NT2/D1 (cell line): ENCODE results near the gene BLOC1S4.

Experiments used
- DNase-seq: peaks from one replicate; pipeline ENCODE4 v3.0.0-alpha.2; 2011; ENCODE audit warnings: low read depth, low spot score
- H3K27me3 ChIP-seq: 2 replicates; pipeline ENCODE4 v1.6.0; 2011; ENCODE audit warnings: mild to moderate bottlenecking; ENCODE audit not compliant: insufficient read length, insufficient read depth
- H3K36me3 ChIP-seq: 2 replicates; pipeline ENCODE4 v1.6.1; 2011; ENCODE audit warnings: mild to moderate bottlenecking, low read length, mixed read lengths; ENCODE audit not compliant: insufficient read depth, insufficient read length
- H3K4me1 ChIP-seq: 2 replicates; pipeline ENCODE4 v1.5.1; 2011; ENCODE audit not compliant: insufficient read depth, insufficient read length
- H3K4me3 ChIP-seq: 2 replicates; pipeline ENCODE4 v1.5.1; 2011; ENCODE audit warnings: low read depth; ENCODE audit not compliant: insufficient read length
- H3K9ac ChIP-seq: 2 replicates; pipeline ENCODE4 v1.6.0; 2011; ENCODE audit warnings: low read depth; ENCODE audit not compliant: insufficient read length
- H3K9me3 ChIP-seq: 2 replicates; pipeline ENCODE4 v1.5.1; 2011; ENCODE audit warnings: mild to moderate bottlenecking, low read length; ENCODE audit not compliant: insufficient read depth
- SUZ12 ChIP-seq: IDR thresholded peaks from 2 replicates; pipeline ENCODE4 v1.6.1; 2011; ENCODE audit not compliant: insufficient read length, insufficient read depth; ENCODE audit errors: extremely low read depth
- YY1 ChIP-seq: IDR thresholded peaks from 2 replicates; pipeline ENCODE4 v1.6.1; 2011; ENCODE audit not compliant: insufficient read length, insufficient read depth
- ZNF274 ChIP-seq: IDR thresholded peaks from 2 replicates; pipeline ENCODE4 v1.6.1; 2011; ENCODE audit warnings: mild to moderate bottlenecking, low read depth, low read length

Gene BLOC1S4

DNA sequence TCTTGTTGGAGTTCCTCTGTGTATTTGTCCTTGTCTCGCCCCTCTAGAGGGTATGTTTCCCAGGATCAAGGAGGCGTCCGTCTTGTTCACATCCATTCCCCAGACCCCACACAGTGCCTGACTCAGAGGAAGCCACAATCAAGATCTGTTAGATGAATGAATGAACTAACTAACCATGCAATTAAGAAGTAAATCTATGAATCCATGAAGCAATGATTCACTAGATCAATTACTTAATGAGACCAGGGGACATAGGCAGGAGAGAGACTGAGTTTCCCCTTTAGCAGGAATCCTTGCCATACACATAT, 11.9 kb downstream of the BLOC1S4 start:
- Histone ChIP-seq H3K4me1 (peaks cover 20% of the 10 kb centered on the region), H3K36me3 (no peaks in the 10 kb centered on the region), H3K27me3 (no peaks in the 10 kb centered on the region), H3K9ac (no peak overlapping the region), H3K9me3 (no peaks in the 10 kb centered on the region), H3K4me3 (no peak overlapping the region)
- no peak for DNase-seq
- TF ChIP-seq YY1 = no peak

DNA sequence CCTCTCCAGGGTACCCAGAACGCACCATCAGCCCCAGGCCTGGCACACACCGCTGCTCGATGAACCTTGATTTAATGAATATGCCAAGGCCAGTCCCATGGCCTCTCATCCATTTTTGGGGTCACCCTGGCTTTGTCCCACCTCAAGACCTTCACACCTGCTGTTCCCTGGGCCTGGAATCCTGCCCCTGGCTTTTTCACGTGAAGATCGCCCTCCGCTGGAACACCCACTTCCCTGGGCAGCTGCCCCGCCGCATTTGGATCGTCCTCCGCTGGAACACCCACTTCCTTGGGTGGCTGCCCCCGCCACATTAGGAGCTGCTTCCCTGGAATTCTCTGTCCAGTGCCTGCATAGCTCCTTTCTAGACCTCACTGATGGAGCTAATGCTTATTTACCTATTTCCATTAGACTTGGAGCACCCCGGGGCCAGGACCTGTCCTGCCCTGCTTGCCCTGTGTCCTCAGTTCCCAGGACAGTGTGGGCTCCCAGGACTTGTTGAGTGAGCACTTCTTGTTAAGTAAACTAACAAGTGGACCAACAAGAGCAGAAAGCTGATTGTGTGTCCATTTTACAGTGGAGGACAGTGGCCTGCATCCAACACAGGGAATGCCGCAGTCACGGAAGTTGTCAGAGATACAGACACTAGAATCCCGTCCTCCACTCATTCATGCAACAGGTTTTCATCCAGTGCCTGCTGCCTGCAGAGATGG, 12.5 kb downstream of the BLOC1S4 start:
- no peak overlapping the region for H3K4me3 ChIP-seq
- H3K27me3 ChIP-seq = no peaks in the 10 kb centered on the region
- H3K36me3 ChIP-seq = no peaks in the 10 kb centered on the region
- no peak for DNase-seq
- peaks cover 24% of the 10 kb centered on the region for H3K4me1 ChIP-seq
- no peak for TF ChIP-seq YY1
- TF ChIP-seq ZNF274 = no peak
- TF ChIP-seq SUZ12 = no peak
- peak overlapping the region; percentile 6 for H3K9ac ChIP-seq
- H3K9me3 ChIP-seq = no peaks in the 10 kb centered on the region

DNA sequence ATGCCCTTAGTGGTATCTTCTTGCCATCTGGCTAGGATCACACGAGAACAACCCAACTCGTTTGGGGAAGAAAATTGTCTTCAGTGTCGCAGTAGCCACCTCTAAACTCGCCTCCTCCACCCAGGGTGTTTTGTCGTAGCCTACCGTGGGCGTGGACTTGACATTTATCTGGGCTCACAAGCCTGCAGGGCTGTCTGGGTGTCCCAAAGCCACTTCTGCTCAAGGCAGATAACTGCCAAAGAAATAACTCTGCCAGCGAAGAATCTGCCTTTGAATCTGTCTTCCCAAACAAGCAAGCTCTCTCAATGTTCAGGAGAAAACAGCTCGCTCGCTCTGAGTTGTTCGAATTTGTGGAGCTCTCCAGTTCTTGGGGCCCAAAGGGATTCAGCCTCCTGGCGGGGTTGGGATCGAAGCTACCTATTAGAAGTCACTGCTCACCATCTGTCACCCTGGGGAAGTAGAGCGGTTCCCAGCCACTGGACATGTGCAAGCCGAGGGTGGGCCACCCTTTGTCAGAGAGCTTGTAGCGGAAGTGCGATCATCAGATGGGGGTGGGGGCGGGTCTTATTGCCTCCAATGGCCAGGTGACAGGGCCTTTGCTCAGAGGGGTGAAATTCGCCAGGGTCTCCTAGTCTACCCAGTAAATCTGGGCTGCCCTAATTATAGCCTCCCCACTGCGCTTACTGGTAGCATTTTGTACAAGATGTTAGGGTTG, 14.8 kb downstream of the BLOC1S4 start:
- H3K9me3 ChIP-seq = no peaks in the 10 kb centered on the region
- H3K27me3 ChIP-seq = peaks cover 3% of the 10 kb centered on the region
- TF ChIP-seq SUZ12 = no peak
- TF ChIP-seq YY1 = no peak
- TF ChIP-seq ZNF274 = no peak
- H3K9ac ChIP-seq = no peak overlapping the region
- no peak overlapping the region for H3K4me3 ChIP-seq
- peaks cover 14% of the 10 kb centered on the region for H3K4me1 ChIP-seq
- no peaks in the 10 kb centered on the region for H3K36me3 ChIP-seq
- DNase-seq = no peak

DNA sequence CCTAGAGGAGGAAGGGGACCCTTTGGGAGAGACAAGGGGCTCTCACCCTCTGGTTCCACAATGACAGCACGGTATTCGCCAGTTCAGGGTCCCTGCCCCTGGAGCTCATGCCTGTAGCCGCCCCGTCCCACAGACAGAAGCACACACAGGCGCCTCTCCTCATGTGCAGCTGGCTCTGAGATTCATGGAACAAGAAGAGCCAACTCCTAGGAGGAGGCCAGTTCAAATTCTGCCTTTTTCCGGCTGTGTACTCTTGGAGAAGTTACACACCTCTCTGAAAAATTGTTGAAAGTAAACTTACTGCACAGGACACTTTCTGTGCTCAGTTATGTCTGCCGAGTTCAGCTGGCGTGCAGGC, 15.3 kb downstream of the BLOC1S4 start:
- DNase-seq = no peak
- Histone ChIP-seq H3K4me3 (no peak overlapping the region), H3K36me3 (no peaks in the 10 kb centered on the region), H3K9me3 (no peaks in the 10 kb centered on the region), H3K4me1 (peaks cover 14% of the 10 kb centered on the region), H3K27me3 (peaks cover 3% of the 10 kb centered on the region), H3K9ac (no peak overlapping the region)
- TF ChIP-seq SUZ12 (no peak), YY1 (no peak), ZNF274 (no peak)

DNA sequence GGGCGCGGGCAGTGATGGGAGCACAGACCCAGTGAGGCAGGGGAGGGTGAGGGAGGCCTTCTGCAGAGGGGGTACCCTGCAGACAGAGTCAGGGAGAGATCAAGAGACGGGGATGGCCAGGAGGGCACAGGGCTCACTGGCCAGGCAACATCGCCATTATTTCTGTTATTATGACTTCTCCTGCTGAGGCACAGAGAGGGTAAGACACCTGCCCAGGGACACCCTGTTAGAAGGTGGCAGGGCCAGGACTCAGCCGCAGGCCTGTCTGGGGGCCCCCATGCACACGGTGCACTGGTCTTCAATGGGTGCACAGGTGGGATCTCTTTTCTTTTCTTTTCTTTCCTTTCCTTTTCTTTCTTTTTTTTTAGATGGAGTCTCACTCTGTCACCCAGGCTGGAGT, 15.8 kb downstream of the BLOC1S4 start:
- H3K36me3 ChIP-seq = no peaks in the 10 kb centered on the region
- no peak overlapping the region for H3K4me3 ChIP-seq
- peaks cover 3% of the 10 kb centered on the region for H3K27me3 ChIP-seq
- no peak for TF ChIP-seq ZNF274
- no peak for TF ChIP-seq SUZ12
- TF ChIP-seq YY1 = no peak
- peaks cover 14% of the 10 kb centered on the region for H3K4me1 ChIP-seq
- no peaks in the 10 kb centered on the region for H3K9me3 ChIP-seq
- H3K9ac ChIP-seq = no peak overlapping the region
- no peak for DNase-seq

DNA sequence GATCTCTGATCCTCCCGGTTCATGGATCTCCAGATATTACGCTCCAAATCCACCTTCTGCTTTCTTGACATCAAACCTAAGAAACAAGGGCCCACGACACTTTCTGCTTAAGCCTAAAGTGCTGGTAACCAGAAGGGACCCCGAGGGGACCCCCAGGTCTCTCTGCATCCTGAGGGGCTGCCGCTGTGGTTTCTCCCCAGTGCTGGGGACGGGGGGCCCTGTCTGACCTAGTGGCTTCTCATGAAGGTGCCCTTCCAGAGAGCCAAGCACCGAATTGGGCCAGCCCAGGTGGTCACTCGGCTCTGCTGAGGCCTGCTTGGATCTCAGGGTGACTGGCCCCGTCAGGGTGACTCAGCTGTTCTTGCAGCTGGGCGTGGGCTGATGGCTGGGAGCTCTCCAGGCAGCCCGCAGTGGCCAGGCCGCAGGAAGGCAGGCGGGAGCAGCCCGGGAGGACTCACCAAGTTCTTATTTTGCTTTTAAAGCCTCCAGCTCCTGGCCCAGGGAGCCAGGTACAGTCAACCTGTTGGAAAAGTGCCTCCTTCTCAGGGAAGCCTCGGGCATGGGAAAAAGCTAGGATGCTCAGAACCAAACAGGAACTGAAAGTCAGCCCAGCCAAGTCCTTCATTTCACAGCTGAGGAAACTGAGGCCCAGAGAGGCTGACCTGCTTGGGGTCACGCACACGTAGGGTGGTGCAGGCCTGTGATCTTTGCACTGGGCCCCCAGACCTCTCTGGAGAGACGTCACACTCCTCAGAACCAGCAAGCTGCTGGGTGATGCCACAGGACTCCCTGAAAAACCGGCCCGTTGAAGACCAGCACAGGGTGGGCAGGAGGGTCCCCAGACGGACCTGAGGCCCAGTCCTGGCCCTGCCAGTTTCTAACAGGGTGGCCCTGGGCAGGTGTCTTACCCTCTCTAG, 16.7 kb downstream of the BLOC1S4 start:
- no peak for DNase-seq
- peaks cover 3% of the 10 kb centered on the region for H3K27me3 ChIP-seq
- H3K4me1 ChIP-seq = peaks cover 14% of the 10 kb centered on the region
- TF ChIP-seq YY1 (no peak), ZNF274 (no peak), SUZ12 (no peak)
- H3K9me3 ChIP-seq = no peaks in the 10 kb centered on the region
- no peaks in the 10 kb centered on the region for H3K36me3 ChIP-seq
- H3K9ac ChIP-seq = no peak overlapping the region
- H3K4me3 ChIP-seq = no peak overlapping the region

DNA sequence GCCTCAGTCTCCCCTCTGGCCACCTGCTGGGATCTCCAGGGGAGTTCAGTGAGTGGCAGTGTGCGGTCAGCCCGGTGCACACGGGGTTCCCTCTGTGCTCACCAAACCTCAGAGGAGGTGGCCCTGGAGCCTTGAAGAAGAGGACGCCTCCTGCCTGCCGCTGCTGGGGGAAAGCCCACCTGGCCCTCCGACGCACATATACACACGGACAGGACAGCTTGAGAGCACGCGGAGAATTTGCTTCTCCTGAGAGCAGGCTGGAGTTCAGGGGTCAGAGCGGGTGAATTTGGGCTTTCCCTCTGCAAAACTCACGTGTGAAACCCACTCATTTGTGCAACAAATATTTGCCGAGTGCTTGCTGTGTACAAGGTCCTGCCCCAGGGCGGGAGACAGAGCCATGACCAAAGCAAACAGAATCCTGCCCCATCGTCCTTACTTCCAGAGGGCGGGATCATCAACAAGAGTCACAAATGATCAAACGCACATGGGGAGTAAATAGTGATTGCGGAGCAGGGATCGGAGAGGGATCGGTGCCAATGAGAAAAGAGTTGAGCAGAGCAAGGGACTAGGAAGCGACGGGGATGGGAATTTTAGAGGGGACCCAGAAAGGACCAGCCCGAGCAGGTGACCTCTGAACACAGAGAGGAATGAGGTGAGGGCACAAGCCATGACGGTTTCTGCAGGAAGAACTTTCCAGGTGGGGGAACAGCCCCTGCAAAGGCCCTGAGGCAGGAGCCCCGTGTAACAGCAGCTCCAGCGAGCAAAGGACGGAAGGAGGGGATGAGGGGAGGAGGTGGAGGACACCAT, 17.6 kb downstream of the BLOC1S4 start:
- no peak overlapping the region for H3K4me3 ChIP-seq
- H3K4me1 ChIP-seq = peaks cover 14% of the 10 kb centered on the region
- TF ChIP-seq SUZ12 (no peak), ZNF274 (no peak), YY1 (no peak)
- H3K9ac ChIP-seq = no peak overlapping the region
- no peaks in the 10 kb centered on the region for H3K9me3 ChIP-seq
- no peak for DNase-seq
- peaks cover 3% of the 10 kb centered on the region for H3K27me3 ChIP-seq
- no peaks in the 10 kb centered on the region for H3K36me3 ChIP-seq
